ENCODE data around the gene MGAT2.
A peak's percentile ranks its signal among the peaks of the same experiment; 100 is the strongest.

DNA sequence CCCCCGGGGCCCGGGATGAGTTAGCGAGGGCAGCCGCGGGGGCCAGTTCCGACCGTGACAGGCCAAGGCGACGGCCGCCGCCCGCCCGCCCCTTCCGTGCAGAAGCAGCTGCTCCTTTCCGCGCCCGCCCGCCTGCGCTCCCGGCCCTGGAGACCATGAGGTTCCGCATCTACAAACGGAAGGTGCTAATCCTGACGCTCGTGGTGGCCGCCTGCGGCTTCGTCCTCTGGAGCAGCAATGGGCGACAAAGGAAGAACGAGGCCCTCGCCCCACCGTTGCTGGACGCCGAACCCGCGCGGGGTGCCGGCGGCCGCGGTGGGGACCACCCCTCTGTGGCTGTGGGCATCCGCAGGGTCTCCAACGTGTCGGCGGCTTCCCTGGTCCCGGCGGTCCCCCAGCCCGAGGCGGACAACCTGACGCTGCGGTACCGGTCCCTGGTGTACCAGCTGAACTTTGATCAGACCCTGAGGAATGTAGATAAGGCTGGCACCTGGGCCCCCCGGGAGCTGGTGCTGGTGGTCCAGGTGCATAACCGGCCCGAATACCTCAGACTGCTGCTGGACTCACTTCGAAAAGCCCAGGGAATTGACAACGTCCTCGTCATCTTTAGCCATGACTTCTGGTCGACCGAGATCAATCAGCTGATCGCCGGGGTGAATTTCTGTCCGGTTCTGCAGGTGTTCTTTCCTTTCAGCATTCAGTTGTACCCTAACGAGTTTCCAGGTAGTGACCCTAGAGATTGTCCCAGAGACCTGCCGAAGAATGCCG is 699 bp downstream of the MGAT2 start:
- no peak for TF ChIP-seq POLR2A (IDR thresholded peaks at IDR 0.05; ENCODE audit: extremely low read depth, insufficient read length)
- TF ChIP-seq, protein P1, sequence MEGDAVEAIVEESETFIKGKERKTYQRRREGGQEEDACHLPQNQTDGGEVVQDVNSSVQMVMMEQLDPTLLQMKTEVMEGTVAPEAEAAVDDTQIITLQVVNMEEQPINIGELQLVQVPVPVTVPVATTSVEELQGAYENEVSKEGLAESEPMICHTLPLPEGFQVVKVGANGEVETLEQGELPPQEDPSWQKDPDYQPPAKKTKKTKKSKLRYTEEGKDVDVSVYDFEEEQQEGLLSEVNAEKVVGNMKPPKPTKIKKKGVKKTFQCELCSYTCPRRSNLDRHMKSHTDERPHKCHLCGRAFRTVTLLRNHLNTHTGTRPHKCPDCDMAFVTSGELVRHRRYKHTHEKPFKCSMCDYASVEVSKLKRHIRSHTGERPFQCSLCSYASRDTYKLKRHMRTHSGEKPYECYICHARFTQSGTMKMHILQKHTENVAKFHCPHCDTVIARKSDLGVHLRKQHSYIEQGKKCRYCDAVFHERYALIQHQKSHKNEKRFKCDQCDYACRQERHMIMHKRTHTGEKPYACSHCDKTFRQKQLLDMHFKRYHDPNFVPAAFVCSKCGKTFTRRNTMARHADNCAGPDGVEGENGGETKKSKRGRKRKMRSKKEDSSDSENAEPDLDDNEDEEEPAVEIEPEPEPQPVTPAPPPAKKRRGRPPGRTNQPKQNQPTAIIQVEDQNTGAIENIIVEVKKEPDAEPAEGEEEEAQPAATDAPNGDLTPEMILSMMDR (IDR thresholded peaks at IDR 0.05; ENCODE audit: low read depth, low read length): no peak
- TF ChIP-seq, protein P2, sequence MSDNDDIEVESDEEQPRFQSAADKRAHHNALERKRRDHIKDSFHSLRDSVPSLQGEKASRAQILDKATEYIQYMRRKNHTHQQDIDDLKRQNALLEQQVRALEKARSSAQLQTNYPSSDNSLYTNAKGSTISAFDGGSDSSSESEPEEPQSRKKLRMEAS (IDR thresholded peaks at IDR 0.05; ENCODE audit: low read depth, low read length): peak; percentile 86
- peak; percentile 94 for TF ChIP-seq MYC (IDR thresholded peaks at IDR 0.05; ENCODE audit: low read depth, low read length)
